HG02981 (cell line): Measurements from ENCODE around the gene CHERP.
"Not testable (repeated sequence)": the region's sequence is repeated elsewhere in the genome, so short reads cannot be mapped to it uniquely, and the experiment has no call there.

Source experiments
- ATAC-seq: cut with Tn5 transposase; IDR thresholded peaks from one replicate; pipeline ENCODE4 v1.9.1; 2021; ENCODE audit warnings: mild to moderate bottlenecking, moderate library complexity; ENCODE audit not compliant: unreplicated experiment

The CHERP gene

DNA sequence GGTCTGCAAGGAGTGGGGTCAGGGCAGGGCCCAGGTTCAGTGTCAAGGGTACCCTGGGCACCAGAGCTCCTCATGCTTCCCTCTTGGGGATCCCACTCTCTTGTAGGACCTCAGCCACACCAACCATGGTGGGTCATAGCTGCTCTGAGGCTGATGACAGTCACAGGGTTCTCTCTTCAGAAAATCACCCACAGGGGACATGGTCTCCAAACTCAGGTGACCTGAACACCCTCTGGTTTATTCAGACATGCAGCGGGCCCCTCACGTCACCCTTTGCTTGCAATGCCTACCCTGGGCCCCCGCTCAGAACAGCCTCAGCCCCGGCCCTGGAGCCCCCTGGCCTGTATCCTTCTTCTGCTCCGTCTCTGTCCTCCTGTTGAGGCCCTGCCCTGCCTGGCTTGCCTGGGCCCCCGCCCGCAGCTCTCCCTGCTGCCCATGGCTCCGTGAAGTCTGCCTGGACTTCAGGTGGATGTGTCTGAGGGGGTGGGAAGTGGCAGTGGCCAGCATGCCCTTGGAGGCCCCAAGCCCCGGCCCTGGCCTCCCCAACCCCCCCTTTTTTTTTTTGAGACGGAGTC lies 20.4 kb downstream of the CHERP start:
- ATAC-seq: no peak

DNA sequence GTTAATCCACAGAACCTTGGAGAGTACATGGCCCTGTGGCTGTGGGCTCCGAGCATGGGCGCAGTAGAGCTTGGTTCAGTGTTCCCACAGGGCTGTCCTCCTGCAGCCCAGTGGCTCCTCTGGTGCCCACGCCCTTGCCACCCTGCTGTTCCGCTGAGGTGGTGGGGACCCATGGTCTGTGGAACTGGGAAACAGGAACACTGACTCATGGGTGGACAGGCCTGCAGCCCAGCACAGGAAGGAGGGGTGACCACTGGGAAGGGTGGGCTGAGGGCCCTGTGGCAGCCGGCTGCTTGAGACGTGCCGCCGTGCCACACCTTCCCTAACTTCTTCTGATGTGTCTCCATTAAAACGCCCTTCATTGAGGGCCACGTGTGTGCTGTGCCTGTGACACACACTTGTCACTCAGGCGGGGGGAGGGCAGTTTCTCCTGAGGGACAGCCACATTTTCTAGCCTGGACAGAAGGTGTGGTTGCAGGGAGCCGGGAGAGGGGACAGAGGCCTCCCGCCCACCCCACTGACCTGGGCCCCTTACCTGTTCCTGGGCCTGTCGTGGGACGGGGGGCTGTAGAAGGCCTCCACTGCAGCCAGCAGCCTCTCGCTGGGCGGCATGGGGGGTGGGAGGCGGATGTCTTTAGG lies 21.1 kb downstream of the CHERP start:
- no peak for ATAC-seq

DNA sequence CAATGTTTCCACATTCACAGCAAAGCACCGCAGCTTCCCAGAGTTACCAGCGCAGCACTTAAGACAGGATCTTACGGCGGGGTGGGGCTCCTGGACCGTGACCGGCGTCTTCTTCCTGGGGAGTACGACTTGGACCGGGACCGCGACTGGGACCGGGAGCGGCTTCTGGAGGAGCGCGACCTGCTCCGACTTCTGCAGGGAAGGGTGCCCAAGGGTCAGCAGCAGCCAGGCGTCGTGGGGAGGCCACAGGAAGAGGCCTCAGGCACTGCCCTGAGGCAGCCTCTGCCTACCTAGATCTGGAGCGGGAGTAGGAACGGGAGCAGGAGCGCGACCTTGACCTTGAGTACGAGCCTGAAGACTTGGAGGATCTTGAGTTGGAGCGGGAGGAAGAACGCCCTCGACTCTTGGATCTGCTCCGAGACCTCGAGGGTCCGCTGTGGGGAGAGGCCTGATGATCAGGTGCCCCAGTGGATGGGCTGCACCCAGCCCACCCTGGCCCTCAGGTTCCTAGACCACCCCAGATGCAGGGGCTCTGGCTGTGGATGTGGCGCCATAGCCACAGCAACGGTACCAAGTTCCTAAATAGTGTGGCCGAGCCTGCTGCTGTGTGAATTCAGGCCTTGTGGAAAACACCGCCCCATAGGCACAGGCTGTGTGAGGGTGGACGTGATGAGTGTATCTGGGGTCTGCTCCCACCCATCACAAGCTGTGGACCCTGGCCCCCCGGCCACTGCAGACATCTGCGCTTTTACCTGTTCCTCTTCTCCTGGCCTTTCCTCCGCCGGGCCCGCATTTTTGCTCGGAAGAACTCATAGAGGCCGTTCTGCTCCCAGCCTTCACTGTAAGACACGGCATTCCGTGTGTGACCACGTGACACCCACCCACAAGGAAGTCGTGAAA lies 21.9 kb downstream of the CHERP start:
- ATAC-seq: no peak

DNA sequence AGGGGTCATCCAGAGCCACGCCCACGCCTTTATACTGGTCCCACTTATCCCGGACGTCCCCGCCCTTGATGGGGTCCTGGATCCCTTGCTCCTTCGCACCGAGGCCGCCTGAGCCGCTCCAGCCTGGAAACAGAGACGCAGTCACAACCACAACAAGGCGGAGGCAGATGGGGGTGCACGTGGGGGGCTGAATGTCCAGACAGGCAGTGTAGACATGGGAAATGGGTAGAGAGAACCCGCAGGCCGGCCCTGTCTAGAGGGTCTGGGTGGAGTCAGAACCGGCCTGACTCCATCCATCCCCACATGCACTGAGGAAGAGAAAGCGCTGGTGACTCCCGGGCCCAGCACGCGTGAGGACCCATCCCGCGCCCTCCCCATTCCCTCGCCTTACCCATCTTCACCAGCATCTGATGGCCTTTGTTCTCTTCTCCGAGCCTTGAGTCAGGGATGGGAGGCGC lies 23.0 kb downstream of the CHERP start:
- ATAC-seq: no peak

DNA sequence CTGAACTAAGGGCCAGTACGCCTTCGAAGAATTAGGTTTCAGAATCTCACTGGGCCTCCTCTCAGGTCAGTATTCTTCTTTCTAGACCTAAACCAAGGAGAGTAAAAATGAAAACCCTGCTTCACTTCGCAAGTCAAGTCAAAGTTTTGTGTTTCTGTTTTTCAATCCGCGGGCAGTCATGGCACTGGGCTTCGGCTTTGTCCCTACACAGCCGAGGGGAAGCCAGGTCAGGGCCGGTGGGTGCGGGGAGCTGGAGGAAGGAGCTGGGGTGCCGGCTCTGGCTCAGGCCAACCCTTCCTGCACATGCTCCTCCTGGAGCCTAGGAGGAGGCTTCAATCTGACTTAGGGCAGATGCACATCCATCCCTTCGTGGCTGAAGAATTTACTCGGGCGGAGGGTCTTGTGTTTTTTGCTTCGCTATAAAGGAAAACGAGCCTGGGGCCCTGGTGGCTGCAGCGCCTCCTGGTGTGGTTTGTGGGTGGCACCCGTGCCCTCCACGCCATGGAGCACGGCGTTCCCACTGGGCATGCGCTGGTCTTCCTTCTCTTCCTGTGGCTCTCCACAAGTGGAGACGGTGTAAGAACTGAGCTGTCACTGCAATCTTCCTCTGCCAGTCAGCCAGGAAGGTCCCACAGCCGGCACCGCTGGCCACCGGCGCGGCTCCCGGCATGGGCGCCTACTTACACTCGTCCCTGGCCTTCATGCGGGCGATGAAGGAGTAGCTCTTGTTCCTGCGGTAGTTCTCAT lies 23.6 kb downstream of the CHERP start:
- ATAC-seq: no peak

DNA sequence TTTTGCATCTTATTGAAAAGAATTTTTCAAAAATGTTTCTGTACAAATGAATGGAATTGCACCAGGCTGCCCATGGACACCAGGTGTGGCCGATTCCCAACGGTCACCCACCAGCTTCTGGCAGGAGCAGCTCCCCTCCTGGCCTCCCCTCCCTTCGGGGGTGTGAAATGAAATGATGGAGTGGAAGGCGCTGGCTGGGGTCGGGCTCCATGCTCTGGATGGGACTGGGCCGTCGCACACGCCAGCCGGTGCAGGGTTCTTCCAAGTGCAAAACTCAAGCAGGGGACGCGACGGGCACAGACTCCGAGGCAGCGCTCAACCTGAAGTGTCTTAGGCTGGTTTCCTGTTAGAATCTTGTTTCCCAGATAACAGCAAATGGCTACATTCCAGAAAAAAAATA lies 24.2 kb downstream of the CHERP start:
- no peak for ATAC-seq

DNA sequence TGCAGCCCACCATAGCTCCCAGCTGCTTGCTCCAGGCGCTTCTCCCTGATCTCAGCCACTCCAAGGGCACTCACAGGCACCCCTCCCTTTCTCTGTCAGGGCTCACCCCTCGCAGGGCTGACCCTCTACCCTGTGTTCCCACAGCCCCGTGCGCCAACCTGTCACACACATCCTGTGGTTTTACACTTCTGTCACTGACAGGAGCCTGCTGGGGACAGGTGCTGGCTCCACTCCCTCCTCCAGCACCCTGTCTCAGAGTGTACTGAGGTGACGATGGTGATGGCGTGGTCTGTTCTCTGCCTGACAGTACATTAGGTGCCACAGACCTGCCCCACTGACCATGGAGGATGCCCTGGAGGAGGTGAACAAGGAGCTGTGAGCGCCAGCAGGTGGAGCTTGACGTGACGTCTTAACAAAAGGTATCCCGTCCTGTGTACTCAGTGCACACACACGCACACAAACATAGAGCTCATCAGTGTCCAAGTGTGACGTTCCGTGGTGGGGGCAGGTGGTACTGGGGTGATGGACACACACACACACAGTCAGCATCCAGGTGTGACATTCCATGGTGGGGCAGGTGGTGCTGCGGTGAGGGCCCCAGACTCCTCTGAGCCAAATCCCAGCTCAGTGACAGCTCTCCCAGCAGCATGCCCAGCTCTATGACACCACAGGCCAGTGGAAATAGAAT lies 25.2 kb downstream of the CHERP start:
- no peak for ATAC-seq

DNA sequence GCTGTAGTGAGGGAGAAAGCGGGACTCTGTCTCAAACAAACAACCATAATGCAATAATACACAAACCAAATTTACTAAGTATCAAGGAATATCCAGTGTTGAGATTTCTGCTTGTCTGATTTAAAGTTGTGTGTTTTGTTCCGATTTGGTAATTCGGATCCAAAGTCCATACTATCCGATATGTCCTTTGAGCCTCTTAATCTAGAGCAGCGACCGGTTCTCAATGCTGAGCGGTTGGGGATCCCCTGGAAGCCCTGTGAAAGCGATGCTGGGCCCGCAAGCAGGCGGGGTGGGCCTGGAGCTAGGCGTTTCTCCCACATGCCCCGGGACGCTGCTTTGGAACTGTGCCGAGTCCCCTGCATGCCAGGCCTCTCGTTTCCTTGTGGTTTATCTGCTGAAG lies 25.9 kb downstream of the CHERP start:
- no peak for ATAC-seq

DNA sequence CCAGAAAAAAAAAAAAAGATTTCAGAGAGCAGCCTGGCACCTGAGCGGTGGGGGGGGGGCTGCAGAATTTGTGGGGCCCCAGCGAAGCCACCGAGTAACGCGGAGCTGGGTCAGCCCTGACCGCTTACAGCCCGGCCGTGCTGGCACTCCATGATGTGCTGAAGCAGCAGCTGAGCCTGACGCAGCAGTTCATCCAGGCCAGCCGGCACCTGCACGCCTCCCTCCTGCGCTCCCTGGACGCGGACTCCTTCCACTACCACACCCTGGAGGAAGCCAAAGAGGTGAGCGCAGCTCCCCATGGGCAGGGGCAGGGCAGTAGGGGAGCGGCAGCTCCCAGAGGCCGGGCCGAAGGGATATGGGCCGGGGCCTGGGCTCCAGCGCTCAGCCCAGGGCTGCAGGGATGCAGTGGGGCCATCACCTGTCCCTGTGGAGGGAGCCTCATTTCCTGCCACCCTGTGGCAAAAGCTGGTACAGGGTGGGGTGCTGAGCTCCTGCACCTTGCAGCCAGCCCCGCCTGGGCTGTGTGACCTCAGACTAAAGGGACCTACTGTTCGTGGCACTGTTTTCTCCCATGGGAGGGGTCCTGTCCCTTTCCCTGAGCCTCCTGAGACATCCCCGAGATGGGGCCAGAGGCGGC lies 27.7 kb downstream of the CHERP start:
- no peak for ATAC-seq

DNA sequence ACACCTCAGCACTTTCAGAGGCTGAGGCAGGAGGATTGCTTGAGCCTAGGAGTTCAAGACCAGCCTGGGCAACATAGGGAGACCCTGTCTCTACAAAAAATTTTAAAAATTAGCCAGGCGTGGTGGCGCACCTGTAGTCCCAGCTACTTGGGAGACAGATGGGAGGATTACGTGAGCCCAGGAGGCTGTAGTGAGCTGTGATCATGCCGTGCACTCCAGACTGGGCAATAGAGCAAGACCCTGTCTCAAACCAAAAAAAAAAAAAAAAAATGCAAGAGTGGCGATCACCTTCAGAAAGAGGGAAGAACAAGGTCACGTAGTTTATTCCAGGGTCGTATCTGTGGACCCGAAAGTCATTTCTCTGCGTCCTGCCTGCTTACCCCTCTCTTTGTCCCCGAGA lies 29.6 kb downstream of the CHERP start:
- ATAC-seq: not testable (repeated sequence)

DNA sequence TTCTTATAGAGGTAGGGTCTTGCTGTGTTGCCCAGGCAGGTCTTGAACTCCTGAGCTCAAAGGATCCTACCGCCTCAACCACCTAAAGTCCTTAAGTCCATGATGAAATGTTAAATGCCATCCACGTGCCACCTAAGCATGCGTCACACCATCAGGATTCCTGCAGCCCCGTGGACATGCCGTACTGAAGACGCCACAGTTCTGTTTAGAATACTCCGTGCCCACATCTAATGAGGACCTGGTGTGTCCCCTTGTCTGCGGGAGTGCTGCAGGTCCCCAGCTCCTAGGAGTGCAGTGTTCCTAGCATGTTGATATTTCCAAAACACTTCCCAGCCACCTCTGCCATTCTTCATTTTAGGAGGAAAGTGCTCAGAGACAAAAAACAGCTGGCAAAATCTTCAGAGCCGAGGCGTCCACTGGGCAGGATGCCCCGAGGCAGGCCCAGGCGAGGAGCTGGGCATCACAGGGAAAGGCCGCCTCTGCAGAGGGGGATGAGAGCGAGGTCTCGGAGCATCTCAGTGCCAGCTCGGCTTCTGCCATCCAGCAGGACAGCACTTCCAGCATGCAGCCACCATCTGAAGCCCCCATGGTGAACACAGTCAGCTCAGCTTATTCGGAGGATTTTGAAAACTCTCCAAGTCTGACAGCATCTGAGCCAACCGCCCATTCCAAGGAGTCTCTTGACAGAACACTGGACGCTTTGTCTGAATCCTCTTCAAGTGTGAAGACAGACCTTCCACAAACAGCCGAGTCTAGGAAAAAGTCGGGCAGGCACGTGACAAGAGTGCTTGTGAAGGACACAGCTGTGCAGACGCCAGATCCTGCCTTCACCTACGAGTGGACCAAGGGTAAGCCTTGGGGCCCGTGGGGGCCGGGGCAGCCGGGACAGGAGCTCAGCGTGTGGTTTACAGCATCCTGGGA lies 32.8 kb downstream of the CHERP start:
- no peak for ATAC-seq

DNA sequence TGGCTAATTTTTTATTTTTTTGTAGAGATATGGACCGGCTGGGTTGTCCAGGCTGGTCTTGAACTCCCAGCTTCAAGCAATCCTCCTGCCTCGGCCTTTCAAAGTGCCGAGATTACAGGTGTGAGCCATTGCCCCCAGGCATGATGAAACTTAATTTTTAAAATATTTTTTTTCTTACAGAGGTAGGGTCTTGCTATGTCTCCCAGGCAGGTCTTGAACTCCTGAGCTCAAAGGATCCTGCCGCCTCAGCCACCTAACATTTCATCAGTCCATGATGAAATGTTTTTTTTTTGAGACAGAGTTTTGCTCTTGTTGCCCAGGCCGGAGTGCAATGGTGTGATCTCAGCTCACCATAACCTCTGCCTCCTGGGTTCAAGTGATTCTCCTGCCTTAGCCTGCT lies 33.7 kb downstream of the CHERP start:
- ATAC-seq: no peak

DNA sequence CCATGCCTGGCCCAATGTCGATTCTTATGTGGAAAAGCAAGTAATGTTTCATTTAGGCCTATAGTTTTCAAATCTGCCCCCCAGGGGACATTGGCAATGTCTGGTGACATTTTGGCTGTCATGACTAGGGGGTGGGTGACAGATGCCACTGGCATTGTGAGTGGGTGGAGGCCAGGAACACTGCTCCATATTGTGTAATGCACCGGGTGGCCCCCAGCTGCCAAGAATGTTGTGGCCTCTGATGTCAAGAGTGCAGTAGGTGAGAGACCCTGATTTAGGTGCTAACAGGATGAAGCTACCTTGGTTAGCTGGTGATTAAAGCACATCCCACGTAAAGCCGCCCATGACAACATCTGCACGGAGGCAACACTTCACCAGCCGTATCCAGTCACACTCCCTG lies 35.3 kb downstream of the CHERP start:
- no peak for ATAC-seq

DNA sequence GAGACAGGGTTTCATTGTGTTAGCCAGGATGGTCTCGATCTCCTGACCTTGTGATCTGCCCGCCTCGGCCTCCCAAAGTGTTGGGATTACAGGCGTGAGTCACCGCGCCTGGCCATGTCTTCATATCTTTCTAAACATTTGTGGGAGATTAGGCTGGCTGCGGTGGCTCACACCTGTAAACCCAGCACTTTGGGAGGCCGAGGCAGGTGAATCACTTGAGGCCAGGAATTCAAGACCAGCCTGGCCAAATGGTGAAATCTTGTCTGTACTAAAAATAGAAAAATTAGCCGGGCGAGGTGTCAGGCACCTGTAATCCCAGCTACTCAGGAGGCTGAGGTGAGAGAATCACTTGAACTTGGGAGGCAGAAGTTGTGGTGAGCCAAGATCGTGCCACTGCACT lies 36.1 kb downstream of the CHERP start:
- not testable (repeated sequence) for ATAC-seq

DNA sequence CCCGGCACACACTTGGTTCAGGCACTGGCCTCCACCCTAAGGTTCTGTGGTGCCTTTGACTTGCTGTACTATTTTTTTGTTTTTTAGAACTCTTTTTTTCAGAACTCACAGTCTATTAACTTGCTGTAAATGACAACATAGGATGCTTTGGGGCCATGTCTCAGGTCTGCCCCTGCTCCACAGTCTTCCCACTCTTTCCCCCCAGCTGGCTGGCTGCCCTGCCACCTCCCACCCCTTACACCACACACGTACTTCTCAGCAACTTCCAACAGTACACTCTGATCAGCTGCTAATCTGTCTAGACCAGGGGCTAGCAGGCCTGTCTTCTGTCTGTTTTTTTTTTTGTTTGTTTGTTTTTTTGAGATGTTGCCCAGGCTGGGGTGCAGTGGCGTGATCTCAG lies 38.0 kb downstream of the CHERP start:
- ATAC-seq: no peak

DNA sequence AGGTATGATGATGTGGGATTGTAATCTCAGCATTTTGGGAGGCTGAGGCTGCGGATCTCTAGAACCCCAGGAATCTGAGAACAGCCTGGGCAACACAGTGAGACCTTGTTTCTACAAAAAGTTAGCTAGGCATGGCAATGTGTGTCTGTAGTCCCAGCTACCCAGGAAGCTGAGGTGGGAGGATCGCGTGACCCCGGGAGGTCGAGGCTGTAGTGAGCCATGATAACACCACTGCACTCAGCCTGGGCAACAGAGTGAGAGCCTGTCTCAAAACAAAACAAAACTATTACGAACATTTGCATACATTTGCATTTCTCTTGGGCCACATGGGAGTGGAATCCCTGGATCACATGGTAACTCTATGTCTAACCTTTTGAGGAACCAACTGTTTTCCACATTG lies 44.4 kb downstream of the CHERP start:
- no peak for ATAC-seq

DNA sequence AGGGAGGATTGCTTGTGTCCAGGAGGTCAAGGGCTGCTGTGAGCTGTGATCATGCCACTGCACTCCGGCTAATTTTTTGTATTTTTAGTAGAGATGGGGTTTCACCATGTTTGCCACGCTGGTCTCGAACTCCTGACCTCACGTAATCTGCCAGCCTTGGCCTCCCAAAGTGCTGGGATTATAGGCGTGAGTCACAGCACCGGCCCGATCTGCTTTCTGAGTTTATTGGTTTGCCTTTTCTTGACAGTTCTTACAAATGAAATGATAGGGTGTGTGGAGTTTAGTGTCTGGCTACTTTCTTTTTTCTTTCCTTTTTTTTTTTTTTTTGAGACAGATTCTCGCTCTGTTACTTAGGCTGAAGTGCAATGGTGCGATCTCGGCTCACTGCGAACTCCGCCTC lies 45.2 kb downstream of the CHERP start:
- no peak for ATAC-seq

DNA sequence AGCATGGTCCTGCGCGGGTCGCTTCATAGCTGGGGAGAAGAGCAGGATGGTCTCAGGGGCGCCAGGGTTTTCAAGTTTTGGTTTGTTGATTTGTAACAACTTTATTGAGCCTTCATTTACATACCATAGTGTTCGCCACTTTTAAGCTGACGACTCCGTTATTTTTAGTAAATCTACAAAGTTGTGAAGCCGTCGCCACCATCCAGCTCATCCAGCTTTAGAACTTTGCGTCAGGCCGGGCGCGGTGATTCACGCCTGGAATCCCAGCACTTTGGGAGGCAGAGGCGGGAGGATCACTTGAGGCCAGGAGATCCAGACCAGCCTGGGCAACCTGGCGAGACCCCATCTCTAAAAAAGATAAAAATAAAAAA lies 45.6 kb downstream of the CHERP start:
- ATAC-seq: no peak

DNA sequence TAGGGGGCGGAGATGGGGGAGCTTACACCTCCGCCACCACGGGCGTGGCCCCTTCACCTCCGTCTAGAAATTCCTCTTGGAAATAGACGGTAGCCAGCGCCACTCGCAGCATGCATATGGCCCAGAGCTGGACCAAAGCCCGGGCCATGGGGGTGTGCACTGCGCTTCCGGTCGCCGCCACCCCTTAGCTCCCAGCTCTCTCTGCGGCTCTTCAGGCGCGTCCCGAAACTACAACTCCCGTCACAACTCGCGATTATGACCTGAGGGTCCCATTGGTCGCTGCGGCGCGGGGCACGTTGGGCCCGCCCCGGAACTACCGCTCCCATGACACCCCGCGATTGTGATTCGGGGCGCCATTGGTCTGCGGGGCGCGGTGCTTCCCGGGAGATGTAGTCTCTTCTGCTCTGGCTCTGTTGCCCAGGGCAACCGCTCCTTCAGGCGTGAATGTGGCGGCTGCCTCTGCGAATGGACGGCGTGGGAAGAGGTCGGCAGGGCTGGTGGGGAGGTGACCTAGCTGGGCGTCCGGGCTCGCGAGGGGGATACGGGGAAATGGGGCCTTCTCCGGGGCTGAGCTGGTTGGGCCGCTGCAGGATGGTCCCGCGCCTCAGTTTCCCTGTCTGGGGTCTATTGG lies 46.1 kb downstream of the CHERP start, which contains the start of the genes C19orf44 and CALR3:
Gene C19orf44, plus strand, starts transcription at position 413 of the 631 bp plus-strand sequence. CDS start 4,399 bp downstream, outside the sequence.
Gene CALR3, minus strand, starts transcription at position 186 of the 631 bp plus-strand sequence. Its CDS starts 38 bp downstream, at position 148.
- ATAC-seq: peak; percentile 97
